Activated naive CD8-positive, alpha-beta T cell treated with anti-CD3 and anti-CD28 coated beads for 36 hours (primary cell): ENCODE measurements around the gene CPSF3. TPM values are rescaled to one million over a fixed set of nuclear protein-coding genes. Genes with fewer than 3 reads are reported as not detected.

Experiments used
- DNase-seq: peaks from one replicate; pipeline ENCODE4 v3.0.0; 2021
- H3K27ac Mint-ChIP-seq: one replicate; pipeline ENCODE4 v1.8.0; 2022; ENCODE audit warnings: mild to moderate bottlenecking, moderate library complexity, mixed read lengths
- H3K27me3 Mint-ChIP-seq: one replicate; pipeline ENCODE4 v1.8.0; 2022; ENCODE audit warnings: mild to moderate bottlenecking, mixed read lengths
- H3K36me3 Mint-ChIP-seq: one replicate; pipeline ENCODE4 v1.8.0; 2021; ENCODE audit warnings: mild to moderate bottlenecking, mixed read lengths
- H3K4me1 Mint-ChIP-seq: one replicate; pipeline ENCODE4 v1.8.0; 2021; ENCODE audit warnings: mixed read lengths
- H3K4me3 Mint-ChIP-seq: one replicate; pipeline ENCODE4 v1.8.0; 2022; ENCODE audit warnings: mild to moderate bottlenecking, moderate library complexity, mixed read lengths
- H3K9me3 Mint-ChIP-seq: one replicate; pipeline ENCODE4 v1.8.0; 2022; ENCODE audit warnings: mixed read lengths
- total RNA-seq, 2 experiments: library from RNA; stranded (reverse); gene quantifications; one replicate each; pipeline ENCODE4 v1.2.3, GENCODE V29; 2021

CPSF3 gene
- total RNA-seq, 2 experiments from 2014 or later = 83.8 to 85.6 TPM

- no peak for DNase-seq
- H3K27ac Mint-ChIP-seq = no peak overlapping the region
- H3K36me3 Mint-ChIP-seq = peaks cover 26% of the 10 kb centered on the region
- H3K4me3 Mint-ChIP-seq = no peak overlapping the region
- no peaks in the 10 kb centered on the region for H3K27me3 Mint-ChIP-seq
- H3K4me1 Mint-ChIP-seq = peaks cover 24% of the 10 kb centered on the region
- no peaks in the 10 kb centered on the region for H3K9me3 Mint-ChIP-seq
Observed at GRCh38 chr2:9424447-9425164, 1.2 kb downstream of the CPSF3 start.

DNA sequence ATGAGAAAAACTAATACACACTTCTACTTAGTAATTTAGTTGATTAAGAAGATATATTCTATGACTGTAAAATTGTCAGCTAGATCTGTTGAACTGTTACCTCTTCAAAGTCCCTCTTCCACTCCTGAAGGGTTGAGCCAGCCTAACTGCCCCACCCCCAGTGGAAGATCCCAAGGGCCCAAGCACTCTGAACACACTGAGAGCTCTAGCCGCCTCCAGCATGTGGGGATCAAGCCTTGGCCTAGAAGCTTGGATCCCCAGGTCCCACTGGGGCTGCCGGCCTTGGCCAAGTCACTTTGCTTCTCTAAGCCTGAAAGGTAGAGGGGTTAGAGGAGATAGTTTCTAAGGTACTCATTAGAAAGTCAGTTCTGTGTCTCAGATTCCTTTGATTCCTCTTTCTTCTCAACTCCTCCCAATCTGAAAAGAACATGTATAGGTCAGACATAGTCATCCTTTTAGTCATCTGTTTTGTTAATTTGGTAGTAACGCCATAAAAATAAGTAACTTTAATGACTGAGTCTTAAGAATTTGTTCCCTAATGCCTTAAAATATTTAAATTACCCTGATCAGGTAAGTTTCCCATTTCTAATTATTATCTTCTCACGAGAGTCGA, 5.6 kb downstream of the CPSF3 start:
- H3K4me1 Mint-ChIP-seq = peaks cover 15% of the 10 kb centered on the region
- H3K27ac Mint-ChIP-seq = no peak overlapping the region
- DNase-seq = no peak
- no peak overlapping the region for H3K4me3 Mint-ChIP-seq
- no peaks in the 10 kb centered on the region for H3K27me3 Mint-ChIP-seq
- peaks cover 28% of the 10 kb centered on the region for H3K36me3 Mint-ChIP-seq
- no peaks in the 10 kb centered on the region for H3K9me3 Mint-ChIP-seq

- Mint-ChIP-seq H3K27ac (peak overlapping the region; percentile 76), H3K4me1 (peaks cover 15% of the 10 kb centered on the region)
- no peak for DNase-seq
Observed at GRCh38 chr2:9430316-9431293, 7.2 kb downstream of the CPSF3 start.

DNA sequence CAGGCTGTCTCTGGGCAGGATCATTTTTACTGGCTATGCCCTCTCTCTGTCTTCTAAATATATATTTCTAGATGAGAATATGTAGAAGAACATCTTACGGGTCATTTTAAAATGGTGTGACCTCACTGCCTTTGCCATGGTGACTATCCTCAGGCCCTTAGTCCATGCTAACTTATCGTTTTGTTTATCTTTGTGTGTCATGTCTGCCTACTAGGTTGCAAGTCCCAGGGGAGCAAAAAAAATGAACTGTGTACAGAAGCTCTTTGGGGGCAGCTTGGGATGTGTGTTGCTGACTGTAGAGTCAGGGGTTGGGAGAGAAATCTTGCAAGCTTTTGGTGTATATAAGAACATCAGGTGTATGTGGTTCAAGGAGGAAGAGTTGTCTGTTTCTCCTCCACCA, 11.0 kb downstream of the CPSF3 start:
- Mint-ChIP-seq H3K9me3 (no peaks in the 10 kb centered on the region), H3K4me3 (no peak overlapping the region), H3K27me3 (no peaks in the 10 kb centered on the region), H3K4me1 (peaks cover 12% of the 10 kb centered on the region), H3K27ac (no peak overlapping the region), H3K36me3 (peaks cover 37% of the 10 kb centered on the region)
- DNase-seq = no peak

More at GRCh38 chr2:9430316-9431293, 7.2 kb downstream of the CPSF3 start:
- H3K4me3 Mint-ChIP-seq = no peak overlapping the region
- H3K27me3 Mint-ChIP-seq = no peaks in the 10 kb centered on the region
- peaks cover 31% of the 10 kb centered on the region for H3K36me3 Mint-ChIP-seq
- no peaks in the 10 kb centered on the region for H3K9me3 Mint-ChIP-seq

GRCh38 chr2:9439536-9439935, 16.1 kb downstream of the CPSF3 start:
- Mint-ChIP-seq H3K36me3 (peaks cover 21% of the 10 kb centered on the region), H3K9me3 (no peaks in the 10 kb centered on the region), H3K27me3 (no peaks in the 10 kb centered on the region), H3K4me3 (no peak overlapping the region), H3K4me1 (no peaks in the 10 kb centered on the region), H3K27ac (no peak overlapping the region)
- no peak for DNase-seq

GRCh38 chr2:9440058-9440727, 16.7 kb downstream of the CPSF3 start:
- no peak for DNase-seq
- H3K4me1 Mint-ChIP-seq = peaks cover 3% of the 10 kb centered on the region
- H3K36me3 Mint-ChIP-seq = peaks cover 20% of the 10 kb centered on the region
- H3K9me3 Mint-ChIP-seq = no peaks in the 10 kb centered on the region
- no peak overlapping the region for H3K27ac Mint-ChIP-seq
- H3K27me3 Mint-ChIP-seq = no peaks in the 10 kb centered on the region
- H3K4me3 Mint-ChIP-seq = no peak overlapping the region

DNA sequence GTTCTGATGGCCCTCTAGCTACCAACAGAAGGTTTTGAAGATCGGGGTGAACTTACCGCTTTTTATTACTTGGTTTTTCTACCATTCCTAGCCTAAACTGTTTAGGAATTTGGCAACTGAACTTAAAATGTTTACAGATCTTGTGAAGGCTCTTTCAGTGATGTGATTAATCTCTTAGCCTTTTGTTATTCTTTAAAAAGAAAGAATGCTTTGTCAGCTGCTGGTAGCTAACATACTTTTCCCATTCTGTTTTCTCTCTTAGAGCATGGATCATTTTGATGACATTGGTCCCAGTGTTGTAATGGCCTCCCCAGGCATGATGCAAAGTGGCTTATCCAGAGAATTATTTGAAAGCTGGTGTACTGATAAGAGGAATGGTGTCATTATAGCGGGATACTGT, 18.1 kb downstream of the CPSF3 start:
- H3K9me3 Mint-ChIP-seq = no peaks in the 10 kb centered on the region
- DNase-seq = no peak
- H3K27me3 Mint-ChIP-seq = no peaks in the 10 kb centered on the region
- peaks cover 7% of the 10 kb centered on the region for H3K4me1 Mint-ChIP-seq
- no peak overlapping the region for H3K27ac Mint-ChIP-seq
- H3K4me3 Mint-ChIP-seq = no peak overlapping the region
- H3K36me3 Mint-ChIP-seq = peaks cover 25% of the 10 kb centered on the region

GRCh38 chr2:9443526-9443925, 20.1 kb downstream of the CPSF3 start:
- peaks cover 24% of the 10 kb centered on the region for H3K36me3 Mint-ChIP-seq
- no peaks in the 10 kb centered on the region for H3K27me3 Mint-ChIP-seq
- H3K4me1 Mint-ChIP-seq = peaks cover 7% of the 10 kb centered on the region
- no peak for DNase-seq
- H3K9me3 Mint-ChIP-seq = no peaks in the 10 kb centered on the region
- no peak overlapping the region for H3K27ac Mint-ChIP-seq
- no peak overlapping the region for H3K4me3 Mint-ChIP-seq

DNA sequence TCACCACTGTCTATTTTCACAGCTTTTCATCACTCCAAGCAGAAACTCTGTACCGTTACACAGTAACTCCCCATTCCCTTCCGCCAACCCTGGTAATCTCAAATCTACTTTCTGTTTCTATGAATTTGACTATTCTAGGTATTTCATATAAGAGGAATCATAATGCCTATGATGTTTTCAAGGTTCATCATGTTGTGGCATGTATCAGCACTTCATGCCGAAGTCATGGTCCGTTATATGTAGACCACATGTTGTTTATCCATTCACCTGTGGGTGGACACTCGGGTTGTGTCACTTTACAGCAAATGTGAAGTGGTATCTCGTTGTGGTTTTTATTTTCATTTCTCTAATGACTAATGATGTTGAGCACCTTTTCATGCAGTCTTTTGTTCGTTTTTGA, 21.6 kb downstream of the CPSF3 start:
- Mint-ChIP-seq H3K36me3 (peaks cover 22% of the 10 kb centered on the region), H3K27me3 (no peaks in the 10 kb centered on the region), H3K4me3 (no peak overlapping the region), H3K27ac (no peak overlapping the region), H3K9me3 (no peaks in the 10 kb centered on the region), H3K4me1 (peaks cover 7% of the 10 kb centered on the region)
- DNase-seq = no peak

DNA sequence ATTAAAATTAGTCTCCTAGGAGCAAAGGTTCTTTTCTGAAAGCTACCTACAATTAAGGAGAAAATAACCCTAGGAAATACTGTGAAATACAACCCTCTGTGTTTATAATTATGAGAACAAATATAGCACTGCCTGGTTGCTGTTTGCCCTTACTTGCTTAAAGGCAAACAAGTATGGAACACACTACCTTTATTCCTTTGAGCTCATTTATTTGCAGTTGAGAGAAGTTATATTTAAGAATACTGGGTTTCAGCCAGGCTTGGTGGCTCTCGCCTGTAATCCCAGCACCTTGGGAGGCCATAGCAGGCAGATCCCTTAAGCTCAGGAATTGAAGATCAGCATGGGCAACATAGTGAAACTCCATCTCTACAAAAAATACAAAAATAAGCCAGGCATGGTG, 27.8 kb downstream of the CPSF3 start:
- H3K27ac Mint-ChIP-seq = no peak overlapping the region
- no peaks in the 10 kb centered on the region for H3K9me3 Mint-ChIP-seq
- no peaks in the 10 kb centered on the region for H3K4me1 Mint-ChIP-seq
- no peaks in the 10 kb centered on the region for H3K27me3 Mint-ChIP-seq
- DNase-seq = no peak
- H3K36me3 Mint-ChIP-seq = peaks cover 15% of the 10 kb centered on the region
- H3K4me3 Mint-ChIP-seq = no peak overlapping the region

DNA sequence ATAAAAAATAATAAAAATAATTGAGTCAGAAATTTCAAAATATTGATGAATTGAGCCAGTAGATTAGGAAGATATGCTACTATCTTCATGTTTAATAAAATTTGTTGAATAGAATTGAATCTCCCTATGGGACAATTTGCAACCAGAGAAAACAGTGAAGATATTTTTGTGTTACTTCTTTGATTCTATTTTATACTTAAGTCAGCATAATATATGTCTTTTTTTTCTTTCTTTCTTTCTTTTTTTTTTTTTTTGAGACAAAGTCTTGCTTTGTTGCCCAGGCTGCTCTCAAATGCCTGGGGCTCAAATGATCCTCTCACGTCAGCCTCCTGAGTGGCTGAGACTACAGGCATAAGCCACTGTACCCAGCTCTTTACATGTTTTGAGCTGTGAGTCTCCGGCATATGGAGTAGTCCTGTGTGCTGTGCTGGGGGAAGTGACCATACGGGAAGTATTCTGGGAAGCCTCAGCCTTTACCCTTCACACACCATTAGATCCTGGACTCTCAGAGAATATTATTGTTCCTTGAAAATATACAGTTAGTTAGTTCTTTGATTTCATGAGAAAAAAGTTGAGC, 37.1 kb downstream of the CPSF3 start:
- DNase-seq = no peak
- no peak overlapping the region for H3K4me3 Mint-ChIP-seq
- no peak overlapping the region for H3K27ac Mint-ChIP-seq
- H3K4me1 Mint-ChIP-seq = peaks cover 3% of the 10 kb centered on the region
- peaks cover 11% of the 10 kb centered on the region for H3K36me3 Mint-ChIP-seq
- no peaks in the 10 kb centered on the region for H3K27me3 Mint-ChIP-seq
- H3K9me3 Mint-ChIP-seq = no peaks in the 10 kb centered on the region

- no peak overlapping the region for H3K4me3 Mint-ChIP-seq
- H3K9me3 Mint-ChIP-seq = no peaks in the 10 kb centered on the region
- peaks cover 3% of the 10 kb centered on the region for H3K4me1 Mint-ChIP-seq
- H3K27ac Mint-ChIP-seq = no peak overlapping the region
- peaks cover 17% of the 10 kb centered on the region for H3K36me3 Mint-ChIP-seq
- no peak for DNase-seq
- H3K27me3 Mint-ChIP-seq = no peaks in the 10 kb centered on the region
Observed at GRCh38 chr2:9461079-9461478, 37.6 kb downstream of the CPSF3 start.

GRCh38 chr2:9462313-9462712, 38.9 kb downstream of the CPSF3 start:
- DNase-seq = no peak
- Mint-ChIP-seq H3K4me3 (no peak overlapping the region), H3K36me3 (peaks cover 21% of the 10 kb centered on the region), H3K27me3 (no peaks in the 10 kb centered on the region), H3K9me3 (no peaks in the 10 kb centered on the region), H3K27ac (no peak overlapping the region), H3K4me1 (peaks cover 3% of the 10 kb centered on the region)

GRCh38 chr2:9462886-9463697, 39.6 kb downstream of the CPSF3 start:
- no peak for DNase-seq
- Mint-ChIP-seq H3K9me3 (no peaks in the 10 kb centered on the region), H3K4me3 (no peak overlapping the region), H3K27ac (no peak overlapping the region), H3K27me3 (no peaks in the 10 kb centered on the region), H3K36me3 (peaks cover 21% of the 10 kb centered on the region), H3K4me1 (peaks cover 3% of the 10 kb centered on the region)
